GM19372 (cell line): ENCODE data around the gene TMEM129.
A peak's percentile ranks its signal among the peaks of the same experiment; 100 is the strongest.

Experiments used
- ATAC-seq: cut with Tn5 transposase; IDR thresholded peaks from one replicate; pipeline ENCODE4 v1.9.1; 2021; ENCODE audit warnings: mild to moderate bottlenecking, low read depth, moderate library complexity; ENCODE audit not compliant: unreplicated experiment

Gene TMEM129

GRCh38 chr4:1758306-1759121 is 37.4 kb upstream of the TMEM129 start:
- ATAC-seq = no peak

GRCh38 chr4:1757836-1758235 is 36.7 kb upstream of the TMEM129 start:
- no peak for ATAC-seq

GRCh38 chr4:1756893-1757779 is 36.0 kb upstream of the TMEM129 start:
- no peak for ATAC-seq

- ATAC-seq = no peak
These were observed 35.0 kb upstream of the TMEM129 start for GRCh38 chr4:1756079-1756478.

- ATAC-seq = no peak
These were observed 34.2 kb upstream of the TMEM129 start for GRCh38 chr4:1755297-1755696.

- ATAC-seq = no peak
These were observed 33.2 kb upstream of the TMEM129 start for GRCh38 chr4:1754336-1754735.

- ATAC-seq = no peak
These were observed 32.7 kb upstream of the TMEM129 start for GRCh38 chr4:1753697-1754311.

- no peak for ATAC-seq
These were observed 32.2 kb upstream of the TMEM129 start for GRCh38 chr4:1753294-1753696.

GRCh38 chr4:1752284-1753041 is 31.3 kb upstream of the TMEM129 start:
- no peak for ATAC-seq

- ATAC-seq = no peak
These were observed 30.8 kb upstream of the TMEM129 start for GRCh38 chr4:1751919-1752283.

- no peak for ATAC-seq
These were observed 30.2 kb upstream of the TMEM129 start for GRCh38 chr4:1751155-1751918.

- no peak for ATAC-seq
These were observed 29.4 kb upstream of the TMEM129 start for GRCh38 chr4:1750381-1751154.

GRCh38 chr4:1749826-1750225 is 28.7 kb upstream of the TMEM129 start:
- no peak for ATAC-seq

- no peak for ATAC-seq
These were observed 28.2 kb upstream of the TMEM129 start for GRCh38 chr4:1749370-1749769.

GRCh38 chr4:1748465-1748995 is 27.4 kb upstream of the TMEM129 start:
- no peak for ATAC-seq

GRCh38 chr4:1747603-1747967 is 26.5 kb upstream of the TMEM129 start:
- ATAC-seq = no peak

- no peak for ATAC-seq
These were observed 25.9 kb upstream of the TMEM129 start for GRCh38 chr4:1746919-1747602.

GRCh38 chr4:1746265-1746691 is 25.2 kb upstream of the TMEM129 start:
- ATAC-seq = peak; percentile 65
